Left kidney (tissue), 2 donors: ENCODE results near the gene KCNMA1. TPM values are rescaled to one million over a fixed set of nuclear protein-coding genes. Genes with fewer than 3 reads are reported as not detected.

ENCODE experiments used
- DNase-seq: peaks from one replicate; pipeline ENCODE4 v3.0.0-alpha.2; 2013
- polyA plus RNA-seq: library from polyadenylated mRNA; unstranded; fragments of 120-200 nt; gene quantifications from one replicate; pipeline ENCODE4 v1.2.1, GENCODE V29; 2013; ENCODE audit not compliant: insufficient read length

KCNMA1 gene
- polyA plus RNA-seq, 1 donor: 3.6 TPM

GRCh38 chr10:76928565-76928964 is 709.0 kb downstream of the KCNMA1 start:
- DNase-seq: no peak

GRCh38 chr10:76925636-76926405 is 711.8 kb downstream of the KCNMA1 start:
- DNase-seq: no peak

GRCh38 chr10:76922666-76923065 is 714.9 kb downstream of the KCNMA1 start:
- no peak for DNase-seq

GRCh38 chr10:76921383-76922010 is 716.1 kb downstream of the KCNMA1 start:
- no peak for DNase-seq

- DNase-seq: no peak
Observed at GRCh38 chr10:76920581-76920980, 717.0 kb downstream of the KCNMA1 start.

- no peak for DNase-seq
Observed at GRCh38 chr10:76918106-76918505, 719.5 kb downstream of the KCNMA1 start.

GRCh38 chr10:76917071-76917470 is 720.5 kb downstream of the KCNMA1 start:
- DNase-seq: no peak

- no peak for DNase-seq
Observed at GRCh38 chr10:76916536-76916935, 721.1 kb downstream of the KCNMA1 start.

- no peak for DNase-seq
Observed at GRCh38 chr10:76915316-76915715, 722.3 kb downstream of the KCNMA1 start.

- DNase-seq: no peak
Observed at GRCh38 chr10:76911184-76911583, 726.4 kb downstream of the KCNMA1 start.

- no peak for DNase-seq
Observed at GRCh38 chr10:76910184-76910962, 727.2 kb downstream of the KCNMA1 start.

- DNase-seq: no peak
Observed at GRCh38 chr10:76906256-76906655, 731.4 kb downstream of the KCNMA1 start.

GRCh38 chr10:76905251-76905650 is 732.4 kb downstream of the KCNMA1 start:
- DNase-seq: no peak

- DNase-seq: no peak
Observed at GRCh38 chr10:76903387-76903945, 734.1 kb downstream of the KCNMA1 start.

GRCh38 chr10:76902949-76903348 is 734.7 kb downstream of the KCNMA1 start:
- peak; percentile 49 for DNase-seq

GRCh38 chr10:76901701-76902100 is 735.9 kb downstream of the KCNMA1 start:
- no peak for DNase-seq

- no peak for DNase-seq
Observed at GRCh38 chr10:76899490-76899889, 738.1 kb downstream of the KCNMA1 start.

- no peak for DNase-seq
Observed at GRCh38 chr10:76892766-76893479, 744.7 kb downstream of the KCNMA1 start.

GRCh38 chr10:76887223-76888010 is 750.2 kb downstream of the KCNMA1 start:
- no peak for DNase-seq

- no peak for DNase-seq
Observed at GRCh38 chr10:76885816-76886215, 751.8 kb downstream of the KCNMA1 start.

- no peak for DNase-seq
Observed at GRCh38 chr10:76884673-76885275, 752.8 kb downstream of the KCNMA1 start.
